OCI-LY3 (cell line): ENCODE measurements around the gene PRDM16.

ENCODE experiments used
- H2AFZ ChIP-seq: fragments of 200-600, 300-600 bp; shearing (Covaris generic); 2 replicates; pipeline ENCODE4 v1.6.0; 2014; ENCODE audit warnings: antibody characterized with exemption, low read depth, low read length
- H3K27ac ChIP-seq: fragments of 200-600, 300-600 bp; sonication (generic); 2 replicates; pipeline ENCODE4 v1.5.1; 2014; ENCODE audit warnings: mild to moderate bottlenecking, low read length, moderate library complexity, mixed read lengths
- H3K27me3 ChIP-seq: fragments of 200-600, 300-600 bp; sonication (generic); 2 replicates; pipeline ENCODE4 v1.6.1; 2014; ENCODE audit warnings: low read depth, low read length, mixed read lengths
- H3K36me3 ChIP-seq: fragments of 200-600, 300-600 bp; sonication (generic); replicated peaks from 2 replicates; pipeline ENCODE3; 2014; ENCODE audit warnings: low read depth, low read length, mixed read lengths
- H3K4me1 ChIP-seq: fragments of 300-600, 200-600 bp; sonication (generic); 2 replicates; pipeline ENCODE4 v1.6.1; 2014; ENCODE audit warnings: low read length, mixed read lengths
- H3K4me2 ChIP-seq: fragments of 200-600, 300-600 bp; sonication (generic); 2 replicates; pipeline ENCODE4 v1.6.1; 2014; ENCODE audit warnings: low read length, mixed read lengths
- H3K4me3 ChIP-seq: fragments of 300-600, 200-600 bp; sonication (generic); 2 replicates; pipeline ENCODE4 v1.5.1; 2014; ENCODE audit warnings: antibody characterized with exemption, mild to moderate bottlenecking, low read length, moderate library complexity
- H3K79me2 ChIP-seq: fragments of 300-600, 200-600 bp; shearing (Covaris generic); 2 replicates; pipeline ENCODE4 v1.6.1; 2014; ENCODE audit warnings: mild to moderate bottlenecking, low read length, mixed read lengths
- H3K9ac ChIP-seq: fragments of 300-600, 200-600 bp; shearing (Covaris generic); 2 replicates; pipeline ENCODE4 v1.6.0; 2014; ENCODE audit warnings: mild to moderate bottlenecking, low read length, moderate library complexity
- H3K9me3 ChIP-seq: fragments of 200-600, 300-600 bp; shearing (Covaris generic); 2 replicates; pipeline ENCODE4 v1.6.1; 2014; ENCODE audit warnings: low read length, mixed read lengths; ENCODE audit not compliant: insufficient read depth
- H4K20me1 ChIP-seq: fragments of 200-600, 300-600 bp; sonication (generic); 2 replicates; pipeline ENCODE4 v1.6.1; 2016; ENCODE audit warnings: low read length, mixed read lengths; ENCODE audit not compliant: insufficient read depth
- CTCF ChIP-seq: fragments of 200-600, 300-600 bp; sonication (generic); IDR thresholded peaks from 2 replicates; pipeline ENCODE4 v1.5.1; 2014; ENCODE audit warnings: antibody characterized with exemption, low read length, low read depth
- EZH2phosphoT487 ChIP-seq: fragments of 200-600 bp; shearing (Covaris generic); IDR thresholded peaks from 2 replicates; pipeline ENCODE4 v1.6.1; 2018; ENCODE audit warnings: antibody characterized with exemption, mixed run types, low read depth

PRDM16 gene

DNA sequence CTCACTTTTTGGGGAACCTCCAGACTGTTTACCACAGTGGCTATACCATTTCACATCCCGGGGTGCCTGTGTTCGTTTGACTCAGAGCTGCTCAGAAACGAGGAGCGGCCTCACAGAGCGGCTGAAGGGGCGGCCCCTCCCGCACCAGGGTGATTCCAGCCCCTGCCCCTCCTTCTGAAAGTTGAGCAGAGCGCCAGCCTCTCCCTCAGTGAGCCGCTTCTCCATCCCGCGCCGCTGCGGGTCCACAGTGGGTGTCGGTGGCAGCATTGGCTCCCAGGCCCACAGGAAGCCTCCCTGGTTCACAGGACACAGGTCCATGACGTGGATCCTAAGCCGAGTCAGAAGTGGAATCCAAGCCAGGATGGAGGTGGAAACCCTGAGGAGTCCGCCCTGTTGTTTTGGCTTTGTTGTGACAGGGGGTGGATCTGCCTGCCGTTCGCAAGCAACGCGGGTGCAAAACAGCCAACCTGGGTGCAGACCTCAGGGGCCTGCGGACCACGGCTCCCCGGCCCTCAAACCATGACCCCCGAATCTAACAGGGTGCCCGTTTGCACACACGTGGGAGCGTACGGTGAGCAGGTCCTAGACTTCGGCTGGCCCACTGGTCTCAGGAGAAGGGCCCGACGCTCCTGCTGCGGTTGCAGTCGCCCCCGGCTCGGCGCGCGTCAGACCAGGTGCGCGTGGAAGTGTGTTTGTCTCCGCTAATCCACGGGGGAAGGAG is 198.7 kb downstream of the PRDM16 start:
- Histone ChIP-seq H3K4me2 (no peak overlapping the region), H3K9me3 (no peaks in the 10 kb centered on the region), H2AFZ (no peak overlapping the region), H3K79me2 (no peaks in the 10 kb centered on the region), H3K9ac (no peak overlapping the region), H3K4me1 (no peaks in the 10 kb centered on the region), H3K27me3 (no peaks in the 10 kb centered on the region), H4K20me1 (no peaks in the 10 kb centered on the region), H3K36me3 (no peaks in the 10 kb centered on the region), H3K27ac (no peak overlapping the region), H3K4me3 (no peak overlapping the region)
- TF ChIP-seq CTCF (no peak), EZH2phosphoT487 (no peak)

DNA sequence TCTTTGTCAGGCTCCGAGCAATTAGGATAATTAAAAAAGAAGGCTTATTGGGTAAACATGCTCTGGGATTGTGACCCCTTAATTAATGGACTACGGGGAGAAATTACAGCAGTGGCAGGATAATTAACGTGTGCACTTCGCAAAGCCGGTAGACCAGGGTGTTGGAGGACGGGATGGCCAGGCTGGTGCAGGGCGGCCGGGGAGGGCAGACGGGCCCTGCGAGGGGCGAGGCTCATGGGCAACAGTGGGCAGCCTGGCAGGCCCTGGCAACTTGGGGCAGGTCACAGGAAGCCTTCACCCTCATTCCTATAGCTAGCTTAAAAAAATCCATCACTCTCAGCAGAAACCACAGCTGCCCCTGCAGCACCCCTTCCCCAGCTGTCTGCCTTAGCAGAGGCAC is 199.3 kb downstream of the PRDM16 start:
- Histone ChIP-seq H3K4me2 (no peak overlapping the region), H3K4me3 (no peak overlapping the region), H3K27me3 (no peaks in the 10 kb centered on the region), H4K20me1 (no peaks in the 10 kb centered on the region), H3K4me1 (no peaks in the 10 kb centered on the region), H3K79me2 (no peaks in the 10 kb centered on the region), H2AFZ (no peak overlapping the region), H3K36me3 (no peaks in the 10 kb centered on the region), H3K9me3 (no peaks in the 10 kb centered on the region), H3K9ac (no peak overlapping the region), H3K27ac (no peak overlapping the region)
- no peak for TF ChIP-seq EZH2phosphoT487
- TF ChIP-seq CTCF = no peak

- Histone ChIP-seq H3K4me1 (no peaks in the 10 kb centered on the region), H3K9ac (no peak overlapping the region), H3K27ac (no peak overlapping the region), H3K79me2 (no peaks in the 10 kb centered on the region), H3K4me2 (no peak overlapping the region), H3K4me3 (no peak overlapping the region), H3K9me3 (no peaks in the 10 kb centered on the region), H4K20me1 (no peaks in the 10 kb centered on the region), H3K36me3 (no peaks in the 10 kb centered on the region), H2AFZ (no peak overlapping the region), H3K27me3 (no peaks in the 10 kb centered on the region)
- TF ChIP-seq CTCF = no peak
- TF ChIP-seq EZH2phosphoT487 = no peak
These were observed 201.6 kb downstream of the PRDM16 start for GRCh38 chr1:3270403-3271245.

- H3K4me1 ChIP-seq = no peaks in the 10 kb centered on the region
- no peaks in the 10 kb centered on the region for H3K79me2 ChIP-seq
- H4K20me1 ChIP-seq = no peaks in the 10 kb centered on the region
- no peak overlapping the region for H3K27ac ChIP-seq
- H3K9me3 ChIP-seq = no peaks in the 10 kb centered on the region
- no peak overlapping the region for H2AFZ ChIP-seq
- H3K9ac ChIP-seq = no peak overlapping the region
- no peak for TF ChIP-seq EZH2phosphoT487
- TF ChIP-seq CTCF = no peak
- H3K4me2 ChIP-seq = no peak overlapping the region
- no peak overlapping the region for H3K4me3 ChIP-seq
- H3K36me3 ChIP-seq = no peaks in the 10 kb centered on the region
- H3K27me3 ChIP-seq = no peaks in the 10 kb centered on the region
These were observed 202.9 kb downstream of the PRDM16 start for GRCh38 chr1:3271866-3272265.
